HG03460 (cell line): ENCODE data around the gene TDRD7.
A peak's percentile ranks its signal among the peaks of the same experiment; 100 is the strongest.

ENCODE experiments used
- ATAC-seq: cut with Tn5 transposase; IDR thresholded peaks from one replicate; pipeline ENCODE4 v1.9.1; 2021; ENCODE audit not compliant: unreplicated experiment

TDRD7 gene

DNA sequence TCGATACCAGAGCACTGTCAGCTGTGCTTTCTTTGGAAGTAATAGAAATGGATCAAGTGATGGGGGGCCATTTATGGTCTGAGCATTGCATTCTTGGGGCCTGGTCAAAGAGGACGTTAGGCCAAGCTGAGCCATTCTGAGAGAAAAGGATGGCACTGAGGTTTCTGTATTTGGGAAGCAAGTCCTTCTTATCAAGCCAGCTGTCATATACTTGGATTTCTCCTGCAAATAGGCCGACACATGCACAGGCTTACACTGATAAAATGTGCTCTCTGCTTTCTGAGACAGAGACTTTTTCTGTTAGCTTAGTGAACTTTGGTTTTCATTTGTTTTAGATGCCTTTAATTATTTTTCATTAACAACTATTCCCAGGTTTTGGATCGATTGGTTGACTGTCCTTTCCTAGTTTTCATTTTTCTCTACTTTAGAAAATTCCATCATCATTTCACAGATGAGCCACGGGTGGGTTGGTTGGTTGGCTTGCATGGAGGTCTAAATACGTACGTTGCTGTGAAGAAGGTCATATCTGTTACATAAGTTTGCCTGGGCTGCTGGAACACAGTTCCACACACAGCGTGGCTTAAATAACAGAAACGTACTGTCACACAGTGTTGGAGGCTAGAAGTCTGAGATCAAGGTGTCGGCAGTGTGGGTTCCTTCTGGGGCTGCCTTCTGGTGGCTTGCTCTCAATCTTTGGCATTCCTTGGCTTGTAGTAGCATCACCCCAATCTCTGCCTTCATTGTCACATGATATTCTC, 109.9 kb downstream of the TDRD7 start:
- no peak for ATAC-seq

GRCh38 chr9:97524424-97524823, 112.5 kb downstream of the TDRD7 start:
- ATAC-seq, result no peak

DNA sequence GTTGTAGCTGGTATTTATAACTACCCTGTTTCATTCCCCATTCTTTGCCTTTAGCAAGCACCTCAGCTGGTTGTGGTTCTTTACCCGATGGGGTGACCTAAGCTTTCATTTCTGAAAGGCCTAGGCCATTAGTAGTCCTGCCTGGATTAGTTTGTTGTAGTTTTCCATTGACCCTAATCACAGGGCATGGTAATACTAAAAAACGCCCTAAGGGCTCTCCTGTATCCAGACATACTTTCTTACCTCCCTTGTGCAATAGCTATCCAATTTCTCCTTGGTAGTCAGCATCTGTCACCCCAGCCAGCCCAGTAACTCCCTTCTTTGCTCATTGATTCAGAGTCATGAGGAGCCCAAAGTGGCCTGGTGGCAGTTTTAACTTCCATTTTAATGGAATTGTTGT, 113.6 kb downstream of the TDRD7 start:
- ATAC-seq, result no peak

DNA sequence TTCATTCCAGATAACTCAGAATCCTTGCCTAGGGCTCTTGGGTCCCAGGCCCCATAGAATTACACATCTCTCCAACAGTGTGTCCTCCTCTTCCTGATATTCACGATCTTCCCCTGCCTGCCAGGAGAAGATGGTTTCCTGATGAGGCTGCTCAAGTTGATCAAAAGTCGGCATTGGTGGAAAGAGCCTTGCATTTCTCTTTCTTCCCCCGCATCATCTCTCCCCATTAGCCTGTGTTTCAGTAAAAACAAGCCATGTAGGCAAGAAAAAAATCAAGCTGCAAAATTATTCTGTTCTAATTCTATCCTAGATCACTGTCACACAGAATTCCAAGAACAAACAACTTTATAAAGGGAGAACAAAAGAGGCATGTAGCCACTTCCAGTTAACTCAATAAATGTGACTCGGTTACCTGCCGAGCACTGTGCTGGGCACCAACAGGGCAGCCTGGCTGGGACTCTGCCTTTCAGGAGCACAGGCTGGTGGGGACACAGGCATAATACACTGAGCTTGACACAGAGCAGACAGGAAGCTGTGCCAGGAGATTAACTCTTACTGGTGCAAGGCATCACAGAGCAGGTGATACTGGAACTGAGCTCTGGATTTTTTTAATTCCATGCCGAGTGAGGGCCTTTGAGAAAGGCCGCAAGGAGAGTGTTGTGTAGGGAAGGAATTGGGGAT, 115.1 kb downstream of the TDRD7 start:
- ATAC-seq, result no peak

DNA sequence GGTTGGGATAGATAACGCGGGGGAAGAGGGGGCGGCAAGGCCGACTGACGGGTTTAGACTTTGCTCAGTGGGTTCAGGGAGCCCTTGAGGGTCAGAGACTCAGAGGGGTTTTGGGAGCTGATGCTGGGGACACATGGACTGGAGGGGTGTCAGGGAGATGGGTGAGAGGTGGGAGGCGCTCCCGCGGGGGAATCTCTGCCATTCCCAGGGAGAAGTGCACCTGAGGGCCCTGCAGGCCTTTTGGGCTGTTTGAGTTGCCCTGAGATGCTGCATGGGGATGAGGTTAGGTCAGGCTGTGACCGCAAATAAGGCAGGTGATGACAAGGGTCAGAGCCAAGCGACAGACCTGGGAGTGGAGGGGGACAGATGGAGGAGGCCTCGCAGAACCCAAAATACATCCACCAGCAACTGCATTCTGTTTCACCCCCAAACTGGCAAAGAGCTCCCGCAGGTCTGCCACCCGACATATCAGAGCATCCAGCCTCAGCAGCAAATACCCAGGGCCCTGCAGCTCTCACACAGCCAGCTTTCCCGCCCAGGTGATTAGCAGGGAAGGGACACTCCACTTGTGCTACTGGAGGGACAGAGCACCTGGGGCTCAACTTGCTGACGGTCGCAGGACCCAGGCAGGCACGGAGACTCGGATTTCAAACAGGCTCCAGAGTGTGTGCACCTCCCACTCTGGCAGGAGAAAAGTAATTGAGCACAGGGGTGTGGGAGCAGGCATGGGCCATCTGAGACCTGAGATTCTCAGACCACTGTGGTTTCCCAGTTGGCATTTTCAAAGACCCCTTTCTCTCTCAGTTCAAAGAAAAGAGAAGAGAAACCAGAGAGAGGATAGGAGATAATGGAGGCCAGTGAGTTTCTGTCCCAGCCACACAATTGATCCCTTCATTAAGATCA, 116.0 kb downstream of the TDRD7 start:
- no peak for ATAC-seq

DNA sequence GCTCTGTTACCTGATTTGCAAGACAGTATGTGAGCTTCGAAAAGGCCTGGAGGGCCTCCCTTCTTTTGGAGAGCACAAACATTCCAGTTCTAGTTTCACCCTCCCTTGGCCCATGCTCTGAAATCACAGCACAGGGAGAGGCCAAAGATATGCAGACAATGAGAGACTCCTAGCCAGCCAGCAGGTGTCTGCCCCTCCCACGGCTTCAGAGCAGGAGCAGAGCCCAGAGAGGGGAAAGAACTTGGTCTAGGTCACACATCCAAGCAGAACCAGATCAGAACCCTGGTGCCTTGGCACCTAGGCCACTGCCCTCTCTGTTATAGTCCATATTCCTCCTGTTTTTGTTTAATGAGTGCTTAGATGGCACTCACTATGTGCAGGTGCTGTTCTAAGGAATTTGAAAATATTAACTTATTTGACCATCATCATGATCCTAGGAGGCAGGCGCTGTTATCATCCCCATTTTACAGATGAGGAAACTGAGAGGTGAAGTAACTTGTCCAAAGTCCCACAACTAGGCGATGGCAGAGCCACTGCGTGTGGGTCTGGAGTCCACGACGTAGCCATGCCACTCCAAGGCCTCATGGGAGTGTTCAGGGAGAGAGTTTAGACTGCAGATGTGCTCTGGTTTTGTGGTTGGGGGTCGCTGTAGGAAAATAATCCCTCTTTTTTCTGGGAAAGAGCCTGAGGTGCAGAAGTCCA, 116.8 kb downstream of the TDRD7 start:
- ATAC-seq, result no peak

DNA sequence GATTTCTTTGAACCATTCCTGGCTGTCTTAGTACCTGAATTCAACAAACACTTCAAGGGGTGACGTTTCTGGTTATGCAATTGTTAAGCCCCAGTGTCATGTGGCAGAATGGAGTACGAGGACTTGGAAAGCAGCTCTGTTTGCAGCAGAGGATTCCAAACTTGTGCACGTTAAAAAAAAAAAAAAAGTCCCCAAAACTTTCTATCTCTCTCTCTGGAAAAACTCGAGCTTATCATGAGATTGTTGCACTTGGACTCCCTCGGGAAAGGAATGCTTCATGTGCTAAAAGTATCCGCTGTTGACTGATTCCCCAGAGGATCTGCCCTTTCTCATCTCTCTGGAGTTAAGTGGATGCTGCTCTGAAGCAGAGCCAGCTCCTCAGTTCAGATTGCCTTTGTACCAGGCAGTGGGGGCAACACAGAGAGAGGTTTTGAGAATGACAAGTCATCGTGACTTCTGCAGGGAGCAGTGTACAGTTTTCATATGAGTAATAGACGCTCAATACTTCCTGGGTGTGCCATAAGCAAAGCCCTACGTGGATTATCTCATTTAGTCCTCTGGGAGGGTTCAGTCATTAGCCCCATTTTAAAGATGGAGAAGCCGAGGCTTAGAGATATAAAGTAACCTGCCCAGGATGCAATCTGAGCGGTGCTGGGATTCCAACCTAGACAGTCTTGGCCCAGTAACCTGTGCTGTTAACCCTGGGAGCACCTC, 117.6 kb downstream of the TDRD7 start:
- ATAC-seq, result peak; percentile 65

- ATAC-seq, result no peak
Measured at GRCh38 chr9:97531888-97532376, 120.0 kb downstream of the TDRD7 start.

DNA sequence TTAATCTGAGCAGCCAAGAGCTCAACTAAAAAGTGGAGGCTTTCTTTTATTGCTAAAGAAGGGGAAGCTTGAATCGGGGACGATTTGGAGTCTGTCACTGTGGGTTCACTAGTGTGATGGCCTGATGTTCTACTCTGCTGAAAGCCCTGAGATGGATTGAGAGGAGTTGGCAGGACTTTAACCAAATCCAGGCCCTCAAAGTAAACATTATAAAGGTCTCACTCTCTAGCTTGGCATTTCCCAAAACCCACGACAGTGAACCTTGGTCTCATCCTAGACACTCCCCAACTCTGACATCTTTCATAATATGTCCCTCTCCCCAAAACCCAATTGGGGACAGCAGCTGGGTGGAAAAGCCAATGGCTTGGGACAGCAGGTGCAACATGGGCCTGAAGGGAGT, 122.3 kb downstream of the TDRD7 start:
- no peak for ATAC-seq

DNA sequence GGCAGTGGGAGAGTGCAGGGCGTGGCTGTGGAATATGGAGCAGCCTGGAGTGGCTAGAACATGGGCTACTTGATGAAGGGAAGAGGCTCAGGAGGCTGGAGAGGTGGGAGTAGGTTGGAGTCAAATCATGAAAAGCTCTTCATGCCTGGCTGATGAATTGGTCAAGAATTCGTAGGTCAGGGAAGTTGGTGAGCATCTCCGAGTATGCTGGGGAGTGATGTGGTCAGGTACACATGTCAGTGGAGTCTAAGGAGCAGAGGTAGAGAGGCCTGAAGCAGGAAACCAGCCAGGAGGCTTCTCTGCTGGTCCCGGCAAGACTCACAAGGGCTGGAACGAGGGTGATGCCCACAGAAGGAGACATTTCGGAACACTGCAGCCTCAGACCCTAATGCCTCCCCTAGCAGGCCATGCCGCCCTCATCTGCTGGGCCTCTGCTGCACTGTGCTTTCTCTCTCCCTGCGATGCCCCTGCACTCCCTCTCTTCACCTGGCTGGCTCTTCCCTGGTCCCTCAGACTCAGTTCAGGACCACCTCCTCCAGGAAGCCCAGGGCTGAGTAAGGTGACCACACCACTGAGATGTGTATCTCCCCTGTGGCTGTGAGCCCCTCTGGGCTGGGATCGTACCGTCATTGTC, 123.2 kb downstream of the TDRD7 start:
- no peak for ATAC-seq

DNA sequence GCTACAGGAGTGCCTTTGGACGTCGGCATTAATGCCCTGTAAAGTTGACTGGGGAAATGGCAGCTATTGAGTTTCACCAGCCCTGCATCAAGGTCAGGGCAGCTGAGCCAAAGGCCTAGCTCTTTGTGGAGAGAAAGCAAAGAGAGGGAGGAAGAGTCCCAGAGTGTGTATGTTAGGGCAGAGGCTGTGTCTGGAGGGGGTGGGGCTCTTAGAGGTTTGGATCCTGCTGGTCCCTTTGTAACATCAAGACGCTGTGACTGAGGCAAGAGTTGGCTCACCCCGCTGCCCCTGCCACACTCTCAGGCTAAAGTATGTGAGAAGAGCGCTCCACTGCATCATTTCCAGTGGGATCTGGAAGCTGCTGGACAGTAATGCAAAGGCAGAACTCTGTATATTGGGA, 123.9 kb downstream of the TDRD7 start:
- no peak for ATAC-seq

DNA sequence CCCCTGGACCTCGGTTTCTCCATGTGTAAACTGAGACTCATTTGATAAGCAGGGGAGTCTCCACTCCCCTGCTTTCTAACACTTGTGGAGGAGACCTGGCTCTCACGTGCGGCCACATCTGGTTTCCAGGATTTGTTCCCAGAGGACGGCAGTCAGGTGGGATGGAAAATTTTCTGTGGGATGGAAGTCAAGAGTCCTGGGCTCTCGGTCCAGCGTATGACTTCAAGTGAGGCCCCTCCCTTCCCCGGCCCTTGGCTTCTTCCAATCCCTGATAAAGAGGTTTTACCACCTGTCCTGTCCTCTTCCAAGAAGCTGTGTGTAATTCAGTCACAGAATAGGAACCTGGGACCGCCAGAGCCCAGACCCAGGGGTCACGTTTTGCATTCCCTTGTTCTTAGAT, 124.6 kb downstream of the TDRD7 start:
- no peak for ATAC-seq

DNA sequence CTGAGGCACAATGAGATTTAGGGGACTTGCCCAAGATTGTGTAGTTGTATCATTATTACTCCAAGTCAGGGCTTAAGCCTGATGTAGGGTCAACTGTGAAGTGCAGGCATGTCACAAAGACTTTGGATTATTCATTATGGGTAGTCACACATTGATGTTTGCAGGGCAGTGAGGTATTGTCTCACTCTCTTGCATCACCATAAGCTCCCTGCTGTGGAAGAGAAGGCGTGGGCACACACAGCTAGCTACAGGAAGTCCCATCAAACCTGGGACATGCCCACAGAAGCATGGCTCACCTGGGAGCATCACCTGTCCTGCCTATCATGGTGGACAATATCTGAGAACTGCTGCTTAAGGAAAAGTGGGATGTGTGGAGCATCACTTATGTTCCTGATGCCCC, 131.7 kb downstream of the TDRD7 start:
- ATAC-seq, result no peak

DNA sequence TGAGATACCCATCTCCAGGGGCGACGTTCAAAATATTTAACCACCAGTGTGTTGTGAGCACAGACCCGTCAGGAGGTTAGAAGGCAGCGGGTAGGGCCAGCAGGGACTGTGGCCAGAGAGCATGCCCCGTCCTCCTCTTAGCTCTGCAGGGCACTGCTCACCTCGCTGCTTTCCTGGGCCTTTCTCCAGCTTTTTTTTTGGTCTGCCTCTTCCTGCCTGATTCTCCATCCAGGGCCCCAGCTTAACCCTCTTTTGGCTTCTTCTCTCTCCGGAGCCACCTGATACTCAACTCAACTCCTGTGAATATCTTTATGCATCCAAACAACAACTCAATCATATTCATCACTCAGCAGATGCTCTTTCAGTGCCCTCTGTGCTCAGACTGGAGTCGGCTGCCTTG, 133.6 kb downstream of the TDRD7 start:
- ATAC-seq, result no peak
